Measurements from ENCODE around the gene HOXA7. TPM values are rescaled to one million over a fixed set of nuclear protein-coding genes. Genes with fewer than 3 reads are reported as not detected.

Gene HOXA7
- total RNA-seq, 2 donors from 2014 or later, result 0.26 to 0.66 TPM

DNA sequence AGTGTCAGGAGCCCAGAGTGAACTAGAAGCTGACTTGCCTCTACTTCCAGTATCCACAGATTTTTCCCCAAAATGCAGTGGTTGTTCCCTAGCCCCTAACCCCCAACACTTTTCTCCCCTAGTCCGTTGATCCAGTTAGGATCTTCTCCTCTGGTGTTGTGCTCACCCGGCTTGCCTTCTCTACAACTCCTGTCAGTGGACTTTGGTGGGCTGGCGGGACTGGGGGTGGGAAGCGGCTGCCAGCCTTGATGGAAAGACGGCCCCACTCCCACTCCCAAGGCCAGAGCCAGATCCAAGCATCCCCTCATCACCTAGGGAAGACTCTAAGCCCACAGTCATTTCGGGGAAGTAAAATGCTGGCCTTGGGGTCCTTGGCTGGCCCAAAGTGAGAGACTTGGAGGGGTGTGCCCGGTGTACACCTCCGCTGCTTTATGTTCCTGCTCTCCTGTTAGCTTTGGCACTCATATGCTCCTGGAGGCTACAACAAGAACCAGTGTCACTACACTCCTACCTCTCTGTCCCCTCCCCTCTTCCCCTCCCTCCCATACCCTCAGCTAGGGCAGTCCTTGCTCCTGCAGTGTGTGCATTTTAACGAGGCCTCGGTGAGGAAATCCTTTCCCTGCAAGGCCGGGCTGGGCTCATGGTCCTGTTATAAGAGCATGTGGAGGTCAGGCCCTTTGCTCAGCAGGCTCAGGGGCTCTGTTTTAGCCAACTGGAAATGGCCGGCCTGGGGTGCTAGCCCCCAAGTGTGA, 18.6 kb upstream of the HOXA7 start:
- peak in 2 of 4 donors; percentile 5 for DNase-seq
- Histone ChIP-seq H3K36me3 (replicated peaks in 1 of 2; ENCODE audit: insufficient read depth in 1 of 2, low read depth in 2 of 2) (no peaks in the 10 kb centered on the region), H3K27me3 (peaks cover 5 to 88% of the 10 kb centered on the region in 2 donors), H3K9me3 (no peaks in the 10 kb centered on the region), H3K27ac (no peak overlapping the region), H3K4me1 (peaks cover 32% of the 10 kb centered on the region), H3K4me3 (no peak overlapping the region)
- 22 to 36% methylated on average over 11 to 12 of the region's 12 CpGs for WGBS, 2 donors
- ATAC-seq, result no peak
- TF ChIP-seq, protein P1, sequence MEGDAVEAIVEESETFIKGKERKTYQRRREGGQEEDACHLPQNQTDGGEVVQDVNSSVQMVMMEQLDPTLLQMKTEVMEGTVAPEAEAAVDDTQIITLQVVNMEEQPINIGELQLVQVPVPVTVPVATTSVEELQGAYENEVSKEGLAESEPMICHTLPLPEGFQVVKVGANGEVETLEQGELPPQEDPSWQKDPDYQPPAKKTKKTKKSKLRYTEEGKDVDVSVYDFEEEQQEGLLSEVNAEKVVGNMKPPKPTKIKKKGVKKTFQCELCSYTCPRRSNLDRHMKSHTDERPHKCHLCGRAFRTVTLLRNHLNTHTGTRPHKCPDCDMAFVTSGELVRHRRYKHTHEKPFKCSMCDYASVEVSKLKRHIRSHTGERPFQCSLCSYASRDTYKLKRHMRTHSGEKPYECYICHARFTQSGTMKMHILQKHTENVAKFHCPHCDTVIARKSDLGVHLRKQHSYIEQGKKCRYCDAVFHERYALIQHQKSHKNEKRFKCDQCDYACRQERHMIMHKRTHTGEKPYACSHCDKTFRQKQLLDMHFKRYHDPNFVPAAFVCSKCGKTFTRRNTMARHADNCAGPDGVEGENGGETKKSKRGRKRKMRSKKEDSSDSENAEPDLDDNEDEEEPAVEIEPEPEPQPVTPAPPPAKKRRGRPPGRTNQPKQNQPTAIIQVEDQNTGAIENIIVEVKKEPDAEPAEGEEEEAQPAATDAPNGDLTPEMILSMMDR (IDR thresholded peaks at IDR 0.05), result no peak
- no peak for TF ChIP-seq POLR2A (IDR thresholded peaks at IDR 0.05)
- intact Hi-C loops (cut with DNase I), result no loop called here

DNA sequence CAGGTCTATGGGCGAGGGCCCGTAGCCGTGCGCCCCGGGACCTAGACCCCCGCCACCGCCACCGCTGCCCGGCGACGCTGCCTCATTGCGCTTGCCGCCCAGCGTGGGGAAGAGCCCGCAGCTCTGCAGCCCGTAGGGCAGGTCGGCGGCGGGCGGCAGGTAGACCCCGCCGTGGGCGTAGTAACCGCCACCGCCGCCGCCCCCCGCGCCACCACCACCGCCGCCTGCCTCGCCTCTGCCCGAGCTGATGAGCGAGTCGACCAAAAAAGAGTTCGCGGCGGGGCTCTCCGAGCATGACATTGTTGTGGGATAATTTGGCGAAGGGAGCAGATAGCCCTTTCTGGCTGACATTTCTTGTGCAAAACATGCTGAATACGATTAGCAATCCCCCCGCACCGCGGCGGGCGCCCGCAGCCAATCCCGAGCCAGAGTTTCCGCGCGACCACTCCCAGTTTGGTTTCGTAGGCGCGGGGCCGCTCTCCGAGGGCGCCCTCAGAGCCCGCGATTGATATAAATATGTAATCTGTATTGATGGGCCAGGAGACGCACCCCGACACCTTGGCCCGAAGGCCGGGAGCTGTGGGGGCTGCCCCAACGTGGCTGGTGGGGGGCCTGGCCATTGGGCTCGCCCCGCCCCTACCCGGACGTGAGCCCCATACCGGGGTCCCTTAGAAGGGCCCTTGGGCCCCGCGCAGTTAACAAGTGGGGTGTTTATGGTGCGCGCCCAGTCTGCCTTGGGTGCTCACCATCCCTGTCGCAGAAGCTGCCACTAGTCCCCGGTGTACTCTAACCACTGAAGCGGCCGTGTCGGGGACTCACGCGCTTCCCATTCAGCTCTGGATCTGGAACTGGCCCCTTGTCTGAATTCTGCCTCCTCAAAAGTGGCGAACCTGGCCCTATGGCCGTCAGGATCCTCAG, 17.7 kb upstream of the HOXA7 start, which contains the start of gene HOXA10:
HOXA10 (minus strand) TSS at position 365 of the 918 bp plus-strand sequence; CDS start at position 351, 14 bp downstream.
- 7 to 19% methylated on average over 13 to 82 of the region's 82 CpGs for WGBS, 2 donors
- peaks cover 30% of the 10 kb centered on the region for H3K4me1 ChIP-seq
- H3K9me3 ChIP-seq, result no peaks in the 10 kb centered on the region
- DNase-seq (peak in 2 of 4 donors; percentile 6 to 10), ATAC-seq (no peak)
- H3K36me3 ChIP-seq (replicated peaks in 1 of 2; ENCODE audit: insufficient read depth in 1 of 2, low read depth in 2 of 2), result no peaks in the 10 kb centered on the region
- intact Hi-C loops (cut with DNase I), result no loop called here
- H3K27ac ChIP-seq, result no peak within 1 kb of the TSS
- H3K27me3 ChIP-seq, result peaks cover 5 to 88% of the 10 kb centered on the region in 2 donors
- H3K4me3 ChIP-seq, result peak within 1 kb of the TSS in 1 of 2 donors; percentile 1
- TF ChIP-seq POLR2A (IDR thresholded peaks at IDR 0.05), result no peak

DNA sequence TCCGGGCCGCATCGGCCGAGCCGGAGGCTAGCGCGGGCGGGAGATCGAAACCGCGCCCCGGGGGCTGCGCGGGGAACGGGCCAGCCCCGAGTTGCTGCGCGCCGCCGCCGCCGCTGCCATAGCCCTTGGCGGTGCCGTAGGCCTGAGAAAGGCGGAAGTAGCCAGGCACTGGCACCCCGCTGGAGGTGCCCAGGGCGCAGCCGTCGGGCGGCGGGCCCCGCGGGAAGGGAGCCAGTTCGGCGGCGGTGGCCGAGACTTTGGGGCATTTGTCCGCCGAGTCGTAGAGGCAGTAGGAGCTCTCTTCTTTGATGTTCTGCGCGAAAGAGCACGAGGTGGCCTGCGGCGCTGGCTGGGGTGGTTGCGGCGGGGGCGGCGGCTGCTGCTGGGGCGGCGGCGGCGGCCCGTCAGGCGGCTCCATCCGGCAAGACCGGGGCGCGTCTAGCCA, 17.1 kb upstream of the HOXA7 start:
- TF ChIP-seq POLR2A (IDR thresholded peaks at IDR 0.05), result no peak
- TF ChIP-seq, protein P1 (IDR thresholded peaks at IDR 0.05), result no peak
- DNase-seq (peak in 3 of 4 donors; percentile 16 to 44 (median 39)), ATAC-seq (peak; percentile 51)
- WGBS, 2 donors, result 1 to 10% methylated on average over 17 to 30 of the region's 59 CpGs
- Histone ChIP-seq H3K4me3 (peak overlapping the region in 1 of 2 donors; percentile 1), H3K27ac (no peak overlapping the region), H3K36me3 (replicated peaks in 1 of 2; ENCODE audit: insufficient read depth in 1 of 2, low read depth in 2 of 2) (no peaks in the 10 kb centered on the region), H3K4me1 (peaks cover 30% of the 10 kb centered on the region), H3K27me3 (peaks cover 5 to 87% of the 10 kb centered on the region in 2 donors), H3K9me3 (no peaks in the 10 kb centered on the region)
- intact Hi-C loops (cut with DNase I), result no loop called here

DNA sequence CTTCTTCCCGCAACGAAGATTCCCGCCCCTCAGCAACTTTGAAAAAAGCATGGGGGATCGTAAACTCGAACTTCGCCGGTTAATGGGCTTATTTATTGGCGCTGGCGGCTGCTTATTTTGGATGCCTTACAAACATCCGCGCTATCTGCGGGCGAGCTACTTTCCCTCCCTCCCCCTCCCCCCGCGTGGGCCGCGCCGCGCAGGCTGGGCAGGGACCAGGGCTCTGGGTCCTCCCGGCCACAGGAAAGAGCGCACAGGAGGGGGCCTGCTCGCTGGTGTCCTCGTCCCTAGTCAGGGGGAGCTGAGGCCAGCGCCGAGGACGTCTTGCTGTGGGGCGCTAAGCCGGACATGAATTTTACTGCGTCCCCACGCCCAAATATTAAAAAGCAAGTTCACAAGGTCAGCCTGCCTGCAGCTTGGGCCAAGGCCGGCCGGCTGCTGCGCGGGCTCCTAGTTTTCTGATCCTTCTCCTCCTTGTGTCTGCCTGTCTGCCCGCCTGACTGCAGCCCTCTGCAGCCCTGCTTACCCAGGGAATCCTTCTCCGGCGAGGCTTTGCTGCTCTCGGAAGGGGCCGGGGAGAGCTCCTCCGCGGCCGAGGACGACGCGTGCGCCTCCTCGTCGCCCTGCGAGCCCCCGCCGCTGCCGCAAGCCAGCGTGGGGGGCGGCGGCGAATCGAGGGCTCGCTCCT, 16.5 kb upstream of the HOXA7 start:
- Histone ChIP-seq H3K27ac (no peak overlapping the region), H3K27me3 (peaks cover 5 to 89% of the 10 kb centered on the region in 2 donors)
- 2 to 4% methylated on average over 12 to 55 of the region's 58 CpGs for WGBS, 2 donors

More for the DNA sequence above, 16.5 kb upstream of the HOXA7 start:
- Histone ChIP-seq H3K36me3 (replicated peaks in 1 of 2; ENCODE audit: insufficient read depth in 1 of 2, low read depth in 2 of 2) (no peaks in the 10 kb centered on the region), H3K4me3 (peak overlapping the region in 1 of 2 donors; percentile 1), H3K9me3 (no peaks in the 10 kb centered on the region), H3K4me1 (peaks cover 30% of the 10 kb centered on the region)
- DNase-seq (peak in 2 of 4 donors; percentile 12 to 16), ATAC-seq (peak; percentile 13)
- intact Hi-C loops (cut with DNase I), result no loop called here
- TF ChIP-seq POLR2A (IDR thresholded peaks at IDR 0.05), result no peak
- TF ChIP-seq, protein P1 (IDR thresholded peaks at IDR 0.05), result no peak
